HG02870 (cell line): ENCODE measurements around the gene UNC45B.
"Not testable (repeated sequence)": the region's sequence is repeated elsewhere in the genome, so short reads cannot be mapped to it uniquely, and the experiment has no call there.

Experiments used
- ATAC-seq: cut with Tn5 transposase; IDR thresholded peaks from one replicate; pipeline ENCODE4 v1.9.1; 2021; ENCODE audit warnings: mild to moderate bottlenecking, moderate library complexity; ENCODE audit not compliant: unreplicated experiment

UNC45B gene

DNA sequence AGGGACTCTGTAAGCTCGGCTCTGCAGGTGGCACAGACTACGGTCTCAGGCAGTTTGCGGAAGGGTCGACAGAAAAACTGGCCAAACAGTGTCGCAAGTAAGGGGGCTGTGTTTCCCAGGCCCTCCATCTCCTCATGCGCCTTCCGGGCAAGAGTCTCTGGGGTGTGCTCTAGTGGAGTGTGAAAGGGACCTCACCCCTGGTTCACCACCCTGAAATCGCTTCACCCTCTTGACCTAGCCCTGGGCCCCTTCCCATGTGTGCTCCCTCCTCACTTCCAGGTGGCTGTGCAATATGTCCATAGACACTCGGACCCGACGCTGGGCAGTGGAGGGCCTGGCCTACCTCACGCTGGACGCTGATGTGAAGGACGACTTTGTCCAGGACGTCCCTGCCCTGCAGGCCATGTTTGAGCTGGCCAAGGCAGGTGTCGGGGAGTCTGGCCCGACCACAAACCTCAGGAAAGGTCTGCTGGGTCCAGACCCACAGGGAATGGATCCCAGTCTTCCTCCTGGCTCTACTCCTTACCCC, 22.3 kb downstream of the UNC45B start:
- ATAC-seq = no peak

DNA sequence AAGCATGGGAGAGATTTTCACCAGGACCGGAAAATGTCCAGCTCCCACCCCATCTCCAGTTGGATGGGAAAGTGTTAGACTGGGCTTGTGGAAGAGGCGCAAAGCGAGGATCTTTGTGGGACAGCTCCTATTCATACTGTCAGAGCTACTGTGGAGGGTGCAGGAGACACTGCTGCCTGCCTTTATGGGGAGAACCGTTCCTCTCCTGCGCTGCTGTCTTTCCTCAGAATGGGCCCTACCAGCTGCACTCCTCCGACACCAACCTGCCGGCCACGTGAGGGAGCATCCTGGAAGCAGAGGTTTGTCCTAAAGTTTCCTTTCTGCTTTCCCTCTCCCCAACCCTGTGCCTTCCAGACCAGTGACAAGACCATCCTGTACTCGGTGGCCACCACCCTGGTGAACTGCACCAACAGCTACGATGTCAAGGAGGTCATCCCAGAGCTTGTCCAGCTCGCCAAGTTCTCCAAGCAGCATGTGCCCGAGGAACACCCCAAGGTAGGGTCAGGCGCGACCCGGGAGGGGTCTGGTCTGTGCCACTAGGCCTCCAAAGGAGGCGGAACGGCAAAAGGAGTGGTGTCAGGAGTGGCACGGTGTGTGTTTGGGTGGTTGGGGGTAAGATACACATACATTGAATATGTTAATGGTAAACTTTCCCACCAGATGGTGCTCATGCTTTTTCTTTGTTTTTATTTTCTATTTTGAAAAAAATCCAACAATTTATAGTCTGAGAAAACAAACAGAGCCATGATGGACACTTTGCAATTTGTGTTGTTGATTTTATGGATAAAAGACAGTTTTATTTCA, 23.6 kb downstream of the UNC45B start:
- no peak for ATAC-seq

DNA sequence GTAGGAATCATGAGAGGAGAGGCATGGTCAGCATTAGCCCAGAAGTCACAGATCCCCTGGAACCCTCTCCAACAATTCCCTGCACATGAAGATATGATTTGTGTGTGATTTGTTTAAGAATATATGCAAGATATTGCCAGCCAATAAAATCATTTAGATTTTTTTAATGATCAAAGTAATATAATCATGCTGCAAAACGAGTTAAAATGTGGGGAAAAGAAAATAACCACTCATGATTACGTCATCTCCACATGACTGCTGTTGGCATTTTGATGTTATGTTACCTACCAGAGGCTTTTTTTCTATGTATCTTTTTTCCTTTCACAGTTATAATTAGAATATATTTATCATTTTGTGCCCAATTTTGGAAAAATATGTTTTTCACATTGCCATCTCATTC, 24.2 kb downstream of the UNC45B start:
- ATAC-seq = no peak

DNA sequence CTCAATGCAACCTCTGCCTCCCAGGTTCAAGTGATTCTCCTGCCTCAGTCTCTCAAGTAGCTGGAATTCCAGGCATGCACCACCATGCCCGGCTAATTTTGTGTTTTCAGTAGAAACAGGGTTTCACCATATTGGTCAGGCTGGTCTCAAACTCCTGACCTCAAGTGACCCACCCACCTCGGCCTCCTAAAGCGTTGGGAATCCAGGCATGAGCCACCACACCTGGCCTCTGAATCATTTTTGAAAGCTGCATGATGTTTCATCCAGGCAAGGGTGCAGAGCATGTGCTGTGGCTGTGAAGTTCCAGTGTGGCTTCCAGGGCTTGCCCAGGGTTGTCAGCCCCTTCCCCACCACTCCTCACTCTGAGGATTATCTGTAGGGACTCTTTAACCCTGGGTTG, 24.7 kb downstream of the UNC45B start:
- not testable (repeated sequence) for ATAC-seq

DNA sequence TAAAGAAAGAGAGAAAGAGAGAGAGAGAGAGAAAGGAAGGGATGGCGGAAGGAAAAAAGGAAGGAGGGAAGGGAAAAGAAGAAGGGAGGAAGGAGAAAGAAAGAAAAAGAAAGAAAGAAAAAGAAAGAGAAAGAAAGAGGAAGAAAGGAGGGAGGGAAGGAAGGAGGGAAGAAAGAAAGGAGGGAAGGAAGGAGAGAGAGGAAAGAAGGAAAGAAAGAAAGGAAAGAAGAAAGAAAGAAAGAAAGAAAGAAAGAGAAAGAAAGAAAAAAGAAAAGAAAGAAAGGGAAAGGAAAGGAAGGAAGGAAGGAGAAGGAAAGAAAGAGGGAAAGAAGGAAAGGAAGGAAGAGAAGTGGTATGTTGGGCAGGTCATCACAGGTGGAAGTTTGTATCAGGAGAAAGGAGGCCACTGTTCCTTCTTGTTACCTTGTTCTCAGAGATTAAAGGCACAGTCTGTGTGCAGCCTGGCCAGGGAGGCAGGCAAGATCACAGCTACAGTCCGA, 27.3 kb downstream of the UNC45B start:
- ATAC-seq = no peak

DNA sequence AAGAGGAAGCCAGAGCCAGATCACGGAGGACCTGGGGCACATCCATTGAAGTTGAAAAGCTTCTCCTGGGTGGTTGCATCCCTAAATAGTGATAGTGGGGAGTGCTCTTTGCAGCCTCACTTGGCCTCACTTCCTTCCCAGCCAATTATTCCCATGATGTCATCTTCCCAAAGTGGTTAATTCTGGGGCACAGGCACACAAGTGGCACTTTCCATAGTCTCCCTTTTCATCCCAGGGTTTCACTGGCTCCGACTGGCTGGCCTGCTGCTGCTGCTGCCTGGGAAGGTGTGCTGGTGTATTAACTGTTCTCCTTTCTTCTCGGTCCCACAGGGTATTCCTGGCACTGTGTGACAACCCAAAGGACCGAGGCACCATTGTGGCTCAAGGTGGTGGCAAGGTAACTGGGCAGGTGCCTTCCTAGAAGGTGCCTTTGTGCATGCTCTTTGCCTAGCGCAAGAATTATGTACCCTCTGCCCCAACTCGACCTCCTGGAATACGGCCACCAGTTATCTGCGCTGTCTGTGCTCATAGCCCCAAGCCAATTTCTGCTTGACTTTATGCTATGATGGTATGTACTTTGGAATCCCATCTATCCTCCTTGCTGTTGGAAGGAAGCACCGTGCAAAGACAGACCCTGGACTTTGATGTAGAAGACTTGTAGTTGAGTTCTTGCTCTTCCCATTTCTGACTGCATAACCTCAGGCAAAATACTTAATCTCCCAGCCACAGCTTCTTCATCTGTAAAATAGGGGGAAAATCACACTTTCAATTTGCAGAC, 28.2 kb downstream of the UNC45B start:
- no peak for ATAC-seq

DNA sequence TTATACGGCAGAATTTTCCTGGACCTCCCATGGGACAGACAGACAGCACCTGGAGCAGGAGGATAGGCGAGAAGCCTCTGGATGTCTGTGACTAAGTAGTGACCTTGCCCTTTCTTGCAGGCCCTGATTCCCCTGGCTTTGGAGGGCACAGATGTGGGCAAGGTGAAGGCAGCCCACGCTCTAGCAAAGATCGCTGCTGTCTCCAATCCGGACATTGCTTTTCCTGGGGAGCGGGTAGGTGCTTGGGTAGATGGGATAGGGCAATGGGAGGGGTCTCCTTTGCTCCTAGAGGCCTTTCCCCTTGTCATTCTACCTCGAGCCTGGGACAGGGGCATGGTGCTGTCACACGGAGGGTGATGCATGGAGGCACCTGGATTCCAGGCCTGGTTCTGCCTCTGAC, 29.3 kb downstream of the UNC45B start:
- ATAC-seq = no peak

DNA sequence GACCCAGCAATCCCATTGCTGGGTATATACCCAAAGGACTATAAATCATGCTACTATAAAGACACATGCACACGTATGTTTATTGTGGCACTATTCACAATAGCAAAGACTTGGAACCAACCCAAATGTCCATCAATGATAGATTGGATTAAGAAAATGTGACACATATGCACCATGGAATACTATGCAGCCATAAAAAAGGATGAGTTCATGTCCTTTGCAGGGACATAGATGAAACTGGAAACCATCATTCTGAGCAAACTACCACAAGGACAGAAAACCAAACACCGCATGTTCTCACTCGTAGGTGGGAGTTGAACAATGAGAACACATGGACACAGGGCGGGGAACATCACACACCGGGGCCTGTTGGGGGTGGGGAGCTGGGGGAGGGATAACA, 31.8 kb downstream of the UNC45B start:
- not testable (repeated sequence) for ATAC-seq

DNA sequence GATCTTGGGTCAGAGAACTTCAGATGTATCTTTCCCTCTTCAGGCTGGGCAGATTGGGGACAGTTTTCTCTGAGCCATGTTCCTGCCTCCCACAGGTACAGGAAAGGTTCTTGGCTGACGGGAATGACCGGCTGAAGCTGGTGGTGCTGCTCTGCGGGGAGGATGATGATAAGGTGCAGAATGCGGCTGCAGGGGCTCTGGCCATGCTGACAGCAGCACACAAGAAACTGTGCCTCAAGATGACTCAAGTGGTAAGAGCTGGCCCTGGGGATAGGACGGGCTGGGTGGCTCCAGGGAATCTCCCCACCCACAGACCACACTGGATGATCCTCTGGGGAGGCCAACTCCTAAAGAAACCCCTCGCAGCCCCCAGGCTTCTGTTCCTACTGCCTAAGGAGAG, 35.7 kb downstream of the UNC45B start:
- ATAC-seq = no peak

DNA sequence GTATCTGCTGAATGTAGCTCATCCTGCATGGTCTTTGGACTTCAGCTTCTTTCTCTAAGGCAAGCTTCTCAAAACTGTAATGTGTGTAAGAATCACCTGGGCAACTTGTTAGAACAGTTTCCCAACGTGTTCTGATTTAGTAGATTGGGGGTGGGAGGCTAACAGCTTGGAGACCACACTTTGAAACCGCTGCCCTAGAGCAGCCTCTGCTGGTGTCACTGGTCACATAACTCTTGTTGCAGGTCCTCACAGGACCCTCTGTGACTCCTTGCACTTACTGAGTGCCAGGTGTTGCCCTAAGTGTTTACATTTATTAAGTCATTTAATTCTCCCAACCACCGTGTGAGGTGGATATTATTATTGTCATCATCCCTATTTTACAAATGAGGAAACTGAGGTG, 36.7 kb downstream of the UNC45B start:
- ATAC-seq = no peak

DNA sequence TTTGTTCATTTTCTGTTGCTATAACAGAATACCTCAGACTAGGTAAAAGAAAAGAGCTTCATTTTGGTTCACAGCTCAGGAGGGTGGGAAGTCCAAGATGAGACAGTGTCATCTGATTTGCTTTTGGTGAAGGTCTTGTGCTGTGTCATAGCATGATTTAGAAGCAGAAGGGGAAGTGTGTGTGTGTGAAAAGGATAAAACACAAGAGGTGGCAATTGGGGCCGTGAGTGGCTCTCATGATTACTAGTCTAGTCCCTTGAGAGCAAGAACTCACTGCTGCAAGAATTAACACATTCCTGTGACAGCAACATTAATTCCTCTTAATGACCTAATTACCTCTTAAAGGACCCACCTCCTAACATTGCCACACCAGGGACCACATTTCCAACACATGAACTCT, 38.2 kb downstream of the UNC45B start:
- ATAC-seq = no peak

DNA sequence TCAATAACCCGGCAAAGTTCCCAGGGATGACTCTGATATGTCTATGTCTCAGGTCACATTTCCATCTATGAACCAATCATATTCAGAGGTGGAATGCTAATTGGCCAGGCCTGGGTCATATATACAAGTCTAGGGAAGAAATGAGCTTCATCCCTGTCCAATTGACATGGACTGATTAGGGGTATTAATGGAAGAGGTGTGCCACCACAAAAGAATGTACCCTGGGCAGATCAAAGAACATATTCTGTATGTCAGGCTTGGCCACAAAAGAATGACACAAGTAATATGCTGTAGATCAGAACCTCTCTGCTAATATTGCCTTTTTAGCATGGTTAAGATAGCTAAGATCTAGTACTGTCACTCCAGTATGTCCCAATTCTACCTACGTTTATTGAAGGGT, 39.9 kb downstream of the UNC45B start:
- no peak for ATAC-seq

DNA sequence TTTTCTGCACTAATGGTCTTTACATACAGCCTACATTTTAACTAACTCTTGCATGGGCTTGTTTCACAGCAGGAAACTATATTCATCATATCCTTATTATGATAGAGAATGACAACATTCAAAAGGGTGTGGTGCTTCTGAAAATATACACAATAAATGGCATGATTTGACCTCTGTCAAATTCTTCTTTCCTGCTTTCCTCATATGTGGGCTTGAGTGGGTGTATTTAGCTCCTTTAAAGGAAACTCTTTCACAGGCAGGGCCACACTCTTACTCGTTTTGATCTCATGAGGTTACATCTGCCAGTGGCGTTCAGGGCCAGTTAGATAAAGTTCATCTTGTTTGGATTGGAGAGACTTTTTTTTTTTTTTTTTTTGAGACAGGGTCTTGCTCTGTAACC, 40.5 kb downstream of the UNC45B start:
- no peak for ATAC-seq

DNA sequence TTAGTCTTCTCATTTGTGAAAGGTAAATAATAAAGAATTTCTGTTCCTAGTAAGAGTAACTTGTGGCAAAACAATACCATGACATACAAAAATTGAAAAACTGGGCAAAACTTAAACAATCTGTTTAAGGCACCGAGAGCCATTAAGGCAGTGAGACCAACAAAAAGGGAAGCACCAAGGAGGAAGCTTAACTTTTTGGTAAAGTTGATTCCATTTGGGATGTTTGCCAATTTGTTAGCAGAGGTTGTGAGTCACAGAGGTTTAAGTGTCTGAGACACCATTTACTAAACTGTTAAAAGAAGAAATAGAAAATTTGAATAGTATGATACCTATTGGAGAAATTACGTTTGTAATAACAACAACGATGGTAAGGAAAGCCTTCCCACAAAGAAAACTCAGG, 41.7 kb downstream of the UNC45B start:
- ATAC-seq = no peak

DNA sequence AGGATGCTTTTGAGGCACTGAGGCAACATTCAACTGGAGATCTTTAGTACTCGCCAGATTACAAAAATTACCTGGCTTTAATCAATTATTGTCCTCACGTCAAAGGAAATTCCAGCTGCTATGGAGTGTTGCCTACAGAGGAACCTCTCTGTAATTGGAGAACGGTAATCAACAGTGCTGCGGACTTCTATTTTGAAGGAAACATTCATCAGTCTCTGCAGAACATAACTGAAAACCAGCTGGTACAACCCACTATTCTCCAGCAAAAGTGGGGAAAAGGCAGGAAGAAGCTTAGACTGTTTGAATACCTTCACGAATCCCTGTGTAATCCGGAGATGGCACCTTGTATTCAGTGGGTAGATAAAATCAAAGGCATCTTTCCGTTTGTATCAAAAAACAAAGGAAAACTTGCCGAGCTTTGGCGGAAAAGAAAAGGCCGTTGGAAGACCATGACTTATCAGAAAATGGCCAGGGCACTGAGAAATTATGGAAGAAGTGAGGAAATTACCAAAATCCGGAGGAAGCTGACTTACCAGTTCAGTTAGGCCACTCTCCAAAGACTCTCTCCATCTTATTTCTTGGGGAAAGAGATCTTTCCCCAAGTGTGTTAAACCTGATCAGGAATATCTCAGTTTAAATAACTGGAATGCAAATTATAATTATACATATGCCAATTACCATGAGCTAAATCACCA, 43.5 kb downstream of the UNC45B start:
- ATAC-seq = no peak

DNA sequence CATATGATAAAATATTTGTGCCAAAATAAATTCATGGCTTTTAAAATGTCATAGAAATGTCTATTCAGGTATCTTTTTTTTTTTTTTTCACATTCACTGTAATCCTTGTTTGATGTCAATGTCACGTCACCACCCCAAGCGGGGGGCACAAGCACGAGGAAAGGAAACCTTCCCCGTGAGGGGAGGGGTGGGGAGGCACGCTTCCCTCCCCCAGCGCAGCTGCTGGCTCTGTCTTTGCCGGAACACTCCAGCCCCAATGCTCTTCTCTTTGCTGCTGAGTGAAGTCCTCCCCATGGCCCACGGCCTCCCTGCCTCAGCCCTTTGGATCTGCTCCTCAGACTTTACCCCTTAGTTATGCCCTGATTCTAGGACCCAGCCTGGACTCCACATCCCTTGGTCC, 45.1 kb downstream of the UNC45B start:
- ATAC-seq = no peak

DNA sequence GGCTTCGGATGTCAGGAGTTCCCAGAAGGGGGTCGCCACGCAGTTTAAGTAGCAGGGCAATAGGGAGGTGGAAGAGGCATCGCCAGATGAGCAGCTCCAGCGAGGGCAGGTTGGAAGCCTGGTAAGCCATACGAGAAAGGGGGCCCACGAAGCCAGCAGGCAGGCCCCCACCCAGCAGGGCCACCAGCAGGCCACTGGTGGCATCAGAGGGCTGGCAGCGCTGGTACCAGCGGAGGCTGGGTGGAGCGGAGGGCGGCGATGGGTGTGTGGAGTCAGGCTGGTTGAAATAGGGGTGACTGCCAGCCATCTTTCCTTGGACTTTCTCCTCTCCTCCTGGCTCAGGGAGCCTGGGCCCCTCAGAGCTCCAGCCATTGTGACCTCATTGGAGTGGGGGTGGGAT, 46.4 kb downstream of the UNC45B start, which contains the start of gene SLC35G3:
SLC35G3 (minus strand) TSS at position 393 of the 400 bp plus-strand sequence; CDS start at position 307, 86 bp downstream.
- ATAC-seq = not testable (repeated sequence)

DNA sequence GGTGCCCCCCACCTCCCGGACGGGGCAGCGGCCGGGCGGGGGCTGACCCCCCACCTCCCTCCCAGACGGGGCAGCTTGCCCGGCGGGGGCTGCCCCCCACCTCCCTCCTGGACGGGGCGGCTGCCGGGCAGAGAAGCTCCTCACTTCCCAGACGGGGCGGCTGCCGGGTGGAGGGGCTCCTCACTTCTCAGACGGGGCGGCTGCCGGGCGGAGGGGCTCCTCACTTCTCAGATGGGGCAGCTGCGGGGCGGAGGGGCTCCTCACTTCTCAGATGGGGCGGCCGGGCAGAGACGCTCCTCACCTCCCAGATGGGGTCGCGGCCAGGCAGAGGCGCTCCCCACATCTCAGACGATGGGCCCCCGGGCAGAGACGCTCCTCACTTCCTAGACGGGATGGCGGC, 47.4 kb downstream of the UNC45B start:
- ATAC-seq = not testable (repeated sequence)

DNA sequence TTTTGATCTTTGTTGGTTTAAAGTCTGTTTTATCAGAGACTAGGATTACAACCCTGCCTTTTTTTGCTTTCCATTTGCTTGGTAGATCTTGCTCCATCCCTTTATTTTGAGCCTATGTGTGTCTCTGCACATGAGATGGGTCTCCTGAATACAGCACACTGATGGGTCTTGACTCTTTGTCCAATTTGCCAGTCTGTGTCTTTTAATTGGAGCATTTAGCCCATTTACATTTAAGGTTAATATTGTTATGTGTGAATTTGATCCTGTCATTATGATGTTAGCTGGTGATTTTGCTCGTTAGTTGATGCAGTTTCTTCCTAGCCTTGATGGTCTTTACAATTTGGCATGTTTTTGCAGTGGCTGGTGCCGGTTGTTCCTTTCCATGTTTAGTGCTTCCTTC, 55.0 kb downstream of the UNC45B start:
- ATAC-seq = not testable (repeated sequence)

DNA sequence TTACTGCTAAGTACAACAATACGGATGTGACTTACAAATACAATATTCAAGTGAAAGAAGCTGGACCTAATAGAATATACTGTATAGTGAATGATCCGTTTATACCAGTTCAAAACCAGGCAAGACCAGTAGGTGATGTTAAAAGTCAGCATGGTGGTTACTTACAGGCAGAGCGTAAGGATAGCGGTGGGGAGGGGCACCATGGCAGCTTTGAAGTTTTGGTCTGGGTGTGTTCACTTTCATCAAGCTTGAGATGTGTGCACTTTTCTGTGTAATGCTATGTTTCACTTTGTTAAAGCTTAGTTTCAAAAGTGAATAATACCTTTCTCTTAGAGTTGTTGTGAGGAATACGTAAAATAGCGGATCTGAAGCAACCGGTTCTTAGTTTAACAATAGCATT, 63.1 kb downstream of the UNC45B start:
- no peak for ATAC-seq

DNA sequence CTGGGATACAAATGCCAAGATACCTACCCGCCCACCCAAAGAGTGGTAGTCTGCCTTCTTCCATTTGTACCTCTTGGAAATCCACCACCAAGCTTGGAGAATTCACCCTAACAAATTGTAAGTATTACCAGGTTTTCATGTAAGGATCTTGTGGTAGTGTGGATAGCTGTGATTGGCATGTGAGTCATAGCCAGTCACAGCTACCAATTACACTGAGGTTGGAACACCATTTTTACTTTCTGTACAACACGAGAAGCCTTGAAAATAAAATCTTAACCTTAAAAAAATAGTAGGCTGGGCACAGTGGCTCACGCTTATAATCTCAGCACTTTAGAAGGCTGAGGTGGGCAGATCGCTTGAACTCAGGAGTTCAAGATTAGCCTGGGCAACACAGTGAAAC, 65.1 kb downstream of the UNC45B start:
- no peak for ATAC-seq
